ENCODE data around the gene TRERF1. TPM values are rescaled to one million over a fixed set of nuclear protein-coding genes. Genes with fewer than 3 reads are reported as not detected.

The TRERF1 gene
- polyA plus RNA-seq, 3 donors: 0.58 to 10.0 (median 2.0) TPM

DNA sequence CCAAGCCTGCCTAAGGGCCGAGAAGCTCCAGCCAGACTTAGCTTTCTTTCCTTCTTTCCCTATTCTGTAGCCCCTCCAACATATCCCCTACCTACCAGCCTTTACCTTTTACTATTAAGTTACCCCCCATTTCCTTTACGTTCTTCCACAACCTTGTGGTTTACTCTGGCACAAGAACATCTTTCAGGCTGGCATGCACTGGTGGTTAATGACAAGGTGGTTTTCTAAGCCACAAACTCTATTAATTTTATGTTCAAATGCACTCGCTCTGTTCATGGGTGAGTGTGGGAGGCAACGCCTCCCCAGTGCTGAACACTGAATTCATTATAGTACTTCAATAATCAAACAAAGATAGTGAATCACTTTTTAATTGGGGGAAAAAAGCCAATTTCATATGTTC is 64.4 kb downstream of the TRERF1 start:
- Histone ChIP-seq H3K27me3 (ENCODE audit: control insufficient read depth in 2 of 2, insufficient read depth in 2 of 2, low read length in 2 of 2) (no peaks in the 10 kb centered on the region), H3K27ac (ENCODE audit: low read depth in 1 of 2, low read length in 2 of 2) (peak overlapping the region in 1 of 2 donors; percentile 46), H3K36me3 (replicated peaks in 1 of 2; ENCODE audit: control insufficient read depth in 1 of 2, insufficient read depth in 2 of 2, low read length in 2 of 2) (no peaks in the 10 kb centered on the region), H3K9me3 (replicated peaks in 1 of 2; ENCODE audit: control insufficient read depth in 1 of 2, insufficient read depth in 1 of 2, low read length in 2 of 2) (no peaks in the 10 kb centered on the region), H4K20me1 (ENCODE audit: insufficient read depth, low read length) (peaks cover 35% of the 10 kb centered on the region), H3K4me1 (ENCODE audit: control insufficient read depth in 1 of 2, insufficient read depth in 2 of 2, low read length in 2 of 2) (peaks cover 20 to 22% of the 10 kb centered on the region in 2 donors), H2AFZ (ENCODE audit: insufficient read depth, low read depth, low read length, poor library complexity, severe bottlenecking) (no peak overlapping the region), H3K4me3 (replicated peaks in 1 of 3; ENCODE audit: low read depth in 2 of 3, low read length in 3 of 3) (no peak overlapping the region), H3K4me2 (replicated peaks; ENCODE audit: extremely low read depth, low read length, poor library complexity, severe bottlenecking) (peak overlapping the region; percentile 6), H3K79me2 (ENCODE audit: insufficient read depth, low read length) (peaks cover 98% of the 10 kb centered on the region), H3K9ac (ENCODE audit: insufficient read depth, low read length, poor library complexity, severe bottlenecking) (no peak overlapping the region)
- no peak for DNase-seq
- intact Hi-C loops (cut with micrococcal nuclease): no loop called here
- H3K4me1 Mint-ChIP-seq: peaks cover 50% of the 10 kb centered on the region
- WGBS (ENCODE audit: insufficient coverage): 0% methylated on average over 1 of the region's 4 CpGs
- TF ChIP-seq, protein P1, sequence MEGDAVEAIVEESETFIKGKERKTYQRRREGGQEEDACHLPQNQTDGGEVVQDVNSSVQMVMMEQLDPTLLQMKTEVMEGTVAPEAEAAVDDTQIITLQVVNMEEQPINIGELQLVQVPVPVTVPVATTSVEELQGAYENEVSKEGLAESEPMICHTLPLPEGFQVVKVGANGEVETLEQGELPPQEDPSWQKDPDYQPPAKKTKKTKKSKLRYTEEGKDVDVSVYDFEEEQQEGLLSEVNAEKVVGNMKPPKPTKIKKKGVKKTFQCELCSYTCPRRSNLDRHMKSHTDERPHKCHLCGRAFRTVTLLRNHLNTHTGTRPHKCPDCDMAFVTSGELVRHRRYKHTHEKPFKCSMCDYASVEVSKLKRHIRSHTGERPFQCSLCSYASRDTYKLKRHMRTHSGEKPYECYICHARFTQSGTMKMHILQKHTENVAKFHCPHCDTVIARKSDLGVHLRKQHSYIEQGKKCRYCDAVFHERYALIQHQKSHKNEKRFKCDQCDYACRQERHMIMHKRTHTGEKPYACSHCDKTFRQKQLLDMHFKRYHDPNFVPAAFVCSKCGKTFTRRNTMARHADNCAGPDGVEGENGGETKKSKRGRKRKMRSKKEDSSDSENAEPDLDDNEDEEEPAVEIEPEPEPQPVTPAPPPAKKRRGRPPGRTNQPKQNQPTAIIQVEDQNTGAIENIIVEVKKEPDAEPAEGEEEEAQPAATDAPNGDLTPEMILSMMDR (IDR thresholded peaks at IDR 0.05): no peak
- H3K27ac Mint-ChIP-seq: peak overlapping the region in 3 of 7 donors; percentile 4 to 81 (median 64)
- H3K27me3 Mint-ChIP-seq (ENCODE audit: low read depth in 3 of 3): no peaks in the 10 kb centered on the region
- peak overlapping the region in 1 of 2 donors; percentile 14 for H3K4me3 Mint-ChIP-seq
- H3K36me3 Mint-ChIP-seq: peaks cover 12 to 30% of the 10 kb centered on the region in 2 donors
- H3K9me3 Mint-ChIP-seq: no peaks in the 10 kb centered on the region

DNA sequence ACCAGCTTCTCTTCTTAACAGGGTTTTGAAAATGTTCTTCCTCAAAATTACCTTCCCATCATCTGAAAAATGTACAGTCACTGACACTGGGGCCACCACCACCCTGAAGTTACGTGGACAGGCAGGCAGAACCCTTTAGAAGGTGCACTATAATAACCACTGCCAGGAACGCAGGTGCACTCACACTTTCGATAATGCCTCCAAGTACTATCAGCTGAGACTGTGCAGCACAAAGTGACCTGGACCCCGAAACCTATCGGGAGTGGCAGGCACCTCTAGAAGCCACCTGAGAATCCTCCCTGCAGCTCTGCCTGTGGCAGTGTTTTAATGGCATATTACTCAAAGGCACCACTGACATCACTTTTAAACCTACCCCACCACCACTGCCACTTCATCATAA is 66.4 kb downstream of the TRERF1 start:
- 93% methylated on average over 4 of the region's 5 CpGs for WGBS (ENCODE audit: insufficient coverage)
- Mint-ChIP-seq H3K36me3 (peaks cover 6 to 19% of the 10 kb centered on the region in 2 donors), H3K4me1 (peaks cover 53% of the 10 kb centered on the region), H3K4me3 (no peak overlapping the region), H3K9me3 (no peaks in the 10 kb centered on the region), H3K27me3 (ENCODE audit: low read depth in 3 of 3) (no peaks in the 10 kb centered on the region), H3K27ac (peak overlapping the region in 2 of 7 donors; percentile 21 to 57)
- Histone ChIP-seq H3K4me1 (ENCODE audit: control insufficient read depth in 1 of 2, insufficient read depth in 2 of 2, low read length in 2 of 2) (peaks cover 26 to 31% of the 10 kb centered on the region in 2 donors), H3K79me2 (ENCODE audit: insufficient read depth, low read length) (peaks cover 97% of the 10 kb centered on the region), H3K4me3 (replicated peaks in 1 of 3; ENCODE audit: low read depth in 2 of 3, low read length in 3 of 3) (no peak overlapping the region), H3K36me3 (replicated peaks in 1 of 2; ENCODE audit: control insufficient read depth in 1 of 2, insufficient read depth in 2 of 2, low read length in 2 of 2) (no peaks in the 10 kb centered on the region), H4K20me1 (ENCODE audit: insufficient read depth, low read length) (peaks cover 24% of the 10 kb centered on the region), H3K9me3 (replicated peaks in 1 of 2; ENCODE audit: control insufficient read depth in 1 of 2, insufficient read depth in 1 of 2, low read length in 2 of 2) (no peaks in the 10 kb centered on the region), H3K9ac (ENCODE audit: insufficient read depth, low read length, poor library complexity, severe bottlenecking) (no peak overlapping the region), H2AFZ (ENCODE audit: insufficient read depth, low read depth, low read length, poor library complexity, severe bottlenecking) (no peak overlapping the region), H3K27ac (ENCODE audit: low read depth in 1 of 2, low read length in 2 of 2) (no peak overlapping the region), H3K4me2 (replicated peaks; ENCODE audit: extremely low read depth, low read length, poor library complexity, severe bottlenecking) (no peak overlapping the region), H3K27me3 (ENCODE audit: control insufficient read depth in 2 of 2, insufficient read depth in 2 of 2, low read length in 2 of 2) (no peaks in the 10 kb centered on the region)
- TF ChIP-seq, protein P1 (IDR thresholded peaks at IDR 0.05): no peak
- intact Hi-C loops (cut with micrococcal nuclease): no loop called here
- DNase-seq: no peak
